GM18505 (cell line): ENCODE measurements around the gene TOMM40L.

ENCODE experiments used
- ATAC-seq: cut with Tn5 transposase; IDR thresholded peaks from one replicate; pipeline ENCODE4 v1.9.1; 2021; ENCODE audit not compliant: unreplicated experiment
- POLR2A ChIP-seq: IDR thresholded peaks from 4 replicates; pipeline ENCODE4 v1.6.1; 2011; ENCODE audit warnings: borderline replicate concordance; ENCODE audit not compliant: insufficient read depth, insufficient read length; ENCODE audit errors: extremely low read depth

Gene TOMM40L

DNA sequence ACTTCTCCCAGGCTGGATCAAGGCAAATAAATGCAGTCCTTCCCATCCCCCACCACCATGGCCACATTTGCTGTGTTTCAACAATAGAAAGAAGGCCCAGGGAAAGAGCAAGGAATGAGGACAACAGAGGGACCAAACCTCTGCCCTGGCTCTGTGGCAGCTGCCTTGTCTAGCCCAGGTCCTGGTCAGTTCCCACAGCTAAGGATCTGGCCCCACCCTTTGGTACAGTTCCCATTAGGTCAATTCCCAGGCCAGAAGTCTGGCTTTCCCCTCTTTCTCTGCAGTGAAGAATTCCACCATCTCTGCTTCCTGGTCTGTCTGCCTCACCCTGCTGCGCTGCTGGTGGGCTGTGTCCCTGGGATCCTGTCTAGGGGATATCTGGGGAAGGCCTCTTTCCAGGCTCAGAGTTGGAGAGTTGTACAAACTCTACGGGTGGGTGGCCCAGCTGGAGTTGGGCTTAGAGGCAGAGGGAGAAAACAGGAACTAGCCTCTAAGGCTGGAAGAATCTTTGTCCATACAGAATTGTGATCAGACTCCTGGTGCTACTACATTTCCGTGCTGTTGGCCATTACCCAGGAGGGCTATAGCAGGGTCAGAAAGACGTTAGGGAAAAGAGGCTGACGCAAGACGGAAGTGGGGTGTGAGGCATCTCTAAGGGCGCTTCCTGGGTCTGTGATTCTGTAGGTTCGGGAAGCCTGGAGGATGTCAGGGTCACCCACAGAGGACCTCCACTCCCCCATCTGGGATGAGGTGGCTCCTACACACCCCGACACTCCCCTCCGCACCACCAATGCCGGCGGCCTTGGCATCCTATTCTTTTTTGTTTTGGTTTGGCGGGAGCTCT, 24.6 kb upstream of the TOMM40L start:
- no peak for ATAC-seq
- no peak for TF ChIP-seq POLR2A

DNA sequence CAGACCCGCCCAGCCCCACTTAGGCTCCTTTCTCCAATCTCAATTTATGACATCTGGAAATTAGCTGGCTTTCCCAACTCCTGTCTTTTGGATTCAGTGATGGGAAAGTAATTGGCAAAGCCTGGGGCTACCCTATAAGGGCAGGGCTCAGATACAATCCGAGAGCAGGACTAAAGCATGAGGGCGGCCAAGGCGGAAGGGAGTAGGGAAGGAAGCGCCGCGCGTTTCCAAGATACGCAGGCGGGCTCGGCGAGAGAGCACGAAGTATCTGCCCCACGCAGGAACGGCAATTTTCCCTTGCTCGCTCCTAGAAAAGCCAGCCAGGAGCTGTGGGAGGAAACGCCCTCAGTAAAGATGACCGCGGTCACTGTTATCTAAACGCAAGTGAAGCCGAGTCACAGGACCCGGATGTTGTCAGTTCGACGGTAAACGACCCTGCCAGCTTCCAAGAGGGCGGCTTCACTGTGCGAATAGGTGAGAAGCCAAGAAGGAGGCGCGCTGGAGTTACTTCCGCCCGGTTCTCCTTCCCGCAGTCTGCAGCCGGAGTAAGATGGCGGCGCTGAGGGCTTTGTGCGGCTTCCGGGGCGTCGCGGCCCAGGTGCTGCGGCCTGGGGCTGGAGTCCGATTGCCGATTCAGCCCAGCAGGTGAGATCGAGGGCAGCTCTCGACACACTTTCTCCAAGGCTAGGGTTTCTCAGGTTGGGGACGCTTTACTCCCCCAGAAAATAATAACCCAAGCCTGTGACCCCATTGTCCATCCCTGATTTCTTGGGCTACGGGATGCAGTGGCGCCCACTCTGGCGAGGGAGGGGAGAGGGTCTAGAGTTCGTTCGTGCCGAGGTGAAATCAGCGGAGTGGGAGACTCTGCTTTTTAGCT, 23.8 kb upstream of the TOMM40L start, which contains the start of gene NDUFS2:
NDUFS2 (plus strand) TSS at position 532 of the 877 bp plus-strand sequence; CDS start at position 551, 19 bp downstream.
- TF ChIP-seq POLR2A = peak; percentile 95
- peak; percentile 96 for ATAC-seq

DNA sequence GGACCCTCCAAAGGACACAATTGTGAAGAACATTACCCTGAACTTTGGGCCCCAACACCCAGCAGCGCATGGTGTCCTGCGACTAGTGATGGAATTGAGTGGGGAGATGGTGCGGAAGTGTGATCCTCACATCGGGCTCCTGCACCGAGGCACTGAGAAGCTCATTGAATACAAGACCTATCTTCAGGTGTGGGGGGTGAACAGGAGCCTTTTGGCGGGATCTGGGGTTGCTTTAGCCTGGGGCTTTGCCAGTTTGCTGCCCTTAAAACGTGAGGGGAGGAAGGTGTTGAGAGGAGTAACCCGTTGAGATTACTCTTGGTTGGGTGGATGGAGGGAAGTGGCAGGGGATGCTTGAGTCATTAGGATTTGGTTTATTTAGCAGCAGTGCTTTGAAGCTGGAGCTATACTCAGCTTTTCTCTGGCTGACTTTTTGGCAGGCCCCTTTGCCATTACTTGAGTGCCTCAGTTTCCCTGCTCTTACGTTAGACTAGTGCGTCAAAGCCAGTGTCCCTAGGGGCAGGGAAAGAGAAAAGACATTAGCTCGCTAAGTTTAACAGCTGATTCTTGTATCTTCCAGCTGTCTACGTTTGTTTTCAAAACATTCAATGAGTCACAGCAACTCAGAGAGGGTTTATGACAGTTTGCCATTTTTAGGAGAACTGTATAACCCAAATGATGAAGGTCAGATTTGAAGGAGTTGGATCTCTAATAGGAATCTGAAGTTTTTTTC, 19.3 kb upstream of the TOMM40L start:
- no peak for TF ChIP-seq POLR2A
- no peak for ATAC-seq

DNA sequence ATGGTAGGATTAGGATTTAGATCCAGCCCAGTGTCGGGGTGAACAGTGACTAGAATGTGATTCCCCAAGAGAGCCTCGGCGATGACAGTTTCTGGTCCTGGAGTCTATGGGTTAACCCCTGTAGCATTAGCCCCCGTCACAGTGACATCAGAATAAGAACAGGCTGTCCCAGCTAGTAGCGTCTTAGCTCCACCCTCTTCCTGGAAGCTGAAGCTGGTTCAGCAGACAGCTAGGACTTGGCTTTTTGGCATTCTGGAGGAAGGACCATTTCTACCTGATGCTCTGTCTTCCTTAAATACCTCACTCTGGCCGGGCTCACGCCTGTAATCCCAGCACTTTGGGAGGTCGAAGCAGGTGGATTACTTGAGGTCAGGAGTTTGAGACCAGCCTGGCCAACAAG, 18.7 kb upstream of the TOMM40L start:
- TF ChIP-seq POLR2A = no peak
- no peak for ATAC-seq

DNA sequence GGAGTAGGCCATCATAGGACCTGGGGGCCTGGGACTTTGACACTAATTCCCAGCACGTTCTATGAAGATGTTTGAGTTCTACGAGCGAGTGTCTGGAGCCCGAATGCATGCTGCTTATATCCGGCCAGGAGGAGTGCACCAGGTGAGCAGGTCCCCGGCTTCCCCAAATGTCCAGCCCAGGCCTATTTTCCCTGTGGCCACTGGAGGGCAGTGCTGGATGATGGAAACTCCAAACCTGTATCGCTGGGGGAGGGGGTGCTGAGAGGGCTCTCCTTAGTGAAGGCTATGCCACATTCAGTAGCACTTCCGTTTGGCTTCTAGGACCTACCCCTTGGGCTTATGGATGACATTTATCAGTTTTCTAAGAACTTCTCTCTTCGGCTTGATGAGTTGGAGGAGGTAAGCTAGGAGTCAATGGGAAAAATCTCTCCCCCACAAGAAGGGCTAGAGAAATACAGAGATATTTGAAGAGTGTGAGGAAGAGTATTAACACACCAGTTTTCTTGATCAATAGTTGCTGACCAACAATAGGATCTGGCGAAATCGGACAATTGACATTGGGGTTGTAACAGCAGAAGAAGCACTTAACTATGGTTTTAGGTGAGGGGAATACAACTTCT, 16.0 kb upstream of the TOMM40L start:
- ATAC-seq = no peak
- no peak for TF ChIP-seq POLR2A

DNA sequence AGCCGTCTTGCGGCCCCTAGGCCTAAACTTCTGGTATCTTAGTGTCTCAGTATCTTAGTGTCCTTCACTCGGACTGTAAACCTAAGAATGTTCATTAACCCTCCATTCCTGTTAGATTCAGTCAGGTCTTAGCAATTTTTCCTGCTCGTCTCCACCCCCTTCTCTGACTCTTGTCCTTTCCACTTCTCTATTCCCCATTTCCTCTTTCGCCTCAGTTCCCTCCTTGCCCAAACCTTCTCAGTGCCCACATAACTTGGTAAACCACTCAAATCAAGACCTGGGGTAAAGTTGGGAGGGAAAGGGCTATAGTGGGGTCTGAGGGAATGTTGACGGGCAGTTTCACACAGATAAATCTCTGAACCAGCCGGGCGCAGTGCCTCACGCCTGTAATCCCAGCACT, 11.5 kb upstream of the TOMM40L start:
- ATAC-seq = no peak
- TF ChIP-seq POLR2A = no peak

DNA sequence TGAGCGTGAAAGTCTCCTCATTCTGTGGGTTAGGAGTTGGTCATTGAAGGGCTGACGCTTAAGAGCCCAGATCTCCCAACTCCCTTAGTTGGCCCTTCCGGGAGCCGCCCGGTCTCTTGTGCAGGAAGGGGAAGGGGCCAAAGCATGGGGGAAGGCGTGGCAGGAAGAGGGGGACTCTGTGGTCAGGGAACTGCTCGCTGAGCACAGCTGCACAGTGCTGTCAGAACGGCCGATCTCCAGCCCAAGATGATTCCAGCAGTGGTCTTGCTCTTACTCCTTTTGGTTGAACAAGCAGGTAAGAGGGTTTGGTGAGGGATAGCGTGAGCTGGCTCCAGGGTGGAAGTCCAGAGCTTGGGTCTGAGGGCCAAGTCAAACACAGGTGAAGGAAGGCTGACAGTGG, 10.8 kb upstream of the TOMM40L start, which contains the start of gene FCER1G:
FCER1G (plus strand) TSS at position 220 of the 400 bp plus-strand sequence; CDS start at position 247, 27 bp downstream.
- ATAC-seq = no peak
- TF ChIP-seq POLR2A = no peak

DNA sequence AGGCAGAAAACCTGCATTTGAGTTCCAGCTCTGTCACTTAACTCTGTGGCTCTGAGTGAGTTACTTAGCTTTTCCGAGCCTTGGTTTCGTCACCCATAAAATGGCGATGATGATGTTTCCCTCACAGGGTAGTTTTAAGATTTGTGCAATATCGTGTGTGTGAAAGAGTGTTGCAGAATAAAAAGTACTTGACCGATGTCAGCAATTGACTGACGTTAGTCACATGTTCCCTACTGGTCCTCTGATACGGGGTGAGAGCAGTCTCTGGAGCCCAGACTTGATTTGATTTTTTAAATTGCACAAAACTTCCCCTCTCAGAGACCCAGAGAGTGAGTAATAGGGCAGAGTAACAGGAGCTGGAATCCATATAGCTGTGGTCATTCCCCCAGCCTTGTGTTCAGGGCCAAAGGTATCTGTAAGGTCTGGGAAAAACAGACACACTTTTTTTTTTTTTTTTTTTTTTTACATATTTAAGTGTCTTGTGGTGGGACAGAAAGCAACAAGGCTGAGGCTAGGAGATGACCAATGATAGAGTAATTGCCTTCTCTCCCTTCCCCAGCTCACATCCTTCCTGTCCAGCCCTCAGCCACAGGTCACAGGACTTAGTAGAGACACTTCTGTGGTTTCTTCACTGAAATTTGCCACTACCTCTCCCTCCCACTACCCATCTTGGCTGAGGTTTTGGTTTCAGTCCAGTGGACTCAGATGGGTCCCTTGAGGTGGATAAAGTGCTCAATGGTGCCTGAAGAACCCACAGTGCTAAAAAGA, 8.7 kb upstream of the TOMM40L start:
- no peak for TF ChIP-seq POLR2A
- peak; percentile 81 for ATAC-seq

DNA sequence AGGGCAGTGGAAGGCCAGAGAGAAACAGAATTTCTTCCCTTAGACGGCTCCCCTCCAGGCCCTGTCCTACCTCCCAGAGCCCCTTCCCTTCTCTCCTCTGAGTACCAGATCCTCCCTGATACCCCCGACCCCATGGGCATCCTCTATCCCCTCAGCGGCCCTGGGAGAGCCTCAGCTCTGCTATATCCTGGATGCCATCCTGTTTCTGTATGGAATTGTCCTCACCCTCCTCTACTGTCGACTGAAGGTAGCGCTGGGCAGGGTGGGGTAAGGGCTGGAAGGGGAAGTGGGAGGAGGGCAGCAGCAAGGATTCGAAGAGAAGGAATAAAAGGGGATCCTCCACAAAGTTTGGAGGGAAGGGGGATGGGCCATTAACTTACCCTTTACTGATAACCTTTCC, 8.0 kb upstream of the TOMM40L start:
- ATAC-seq = no peak
- TF ChIP-seq POLR2A = no peak

DNA sequence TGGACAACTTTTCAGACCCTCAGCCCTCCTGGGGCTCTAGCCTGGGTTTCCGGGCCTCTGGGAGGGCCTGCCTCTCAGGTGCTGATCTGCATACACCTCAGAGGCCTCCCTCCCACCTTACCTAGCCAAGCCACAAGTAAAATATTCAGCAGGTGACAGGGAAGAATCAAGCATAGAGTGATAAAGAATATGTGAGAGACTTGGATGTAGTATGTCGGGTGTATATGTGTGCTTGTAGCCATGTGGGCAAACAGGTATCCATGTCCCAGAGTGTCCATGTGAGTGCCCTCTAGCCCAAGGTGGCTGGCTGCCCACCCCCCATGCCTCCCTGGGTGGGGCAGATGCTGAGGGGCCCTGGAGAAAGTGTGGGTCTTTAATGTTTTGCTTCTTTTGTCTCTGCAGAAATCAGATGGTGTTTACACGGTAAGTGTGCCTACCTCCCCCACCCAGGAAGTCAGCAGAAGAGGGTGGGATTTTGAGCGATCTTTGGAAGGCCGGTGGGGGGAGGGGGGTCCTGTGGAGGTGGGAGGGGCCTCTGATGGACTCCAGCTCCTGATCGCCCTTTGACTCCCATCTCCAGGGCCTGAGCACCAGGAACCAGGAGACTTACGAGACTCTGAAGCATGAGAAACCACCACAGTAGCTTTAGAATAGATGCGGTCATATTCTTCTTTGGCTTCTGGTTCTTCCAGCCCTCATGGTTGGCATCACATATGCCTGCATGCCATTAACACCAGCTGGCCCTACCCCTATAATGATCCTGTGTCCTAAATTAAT, 7.4 kb upstream of the TOMM40L start:
- no peak for ATAC-seq
- TF ChIP-seq POLR2A = no peak
